IgD-negative memory B cell (primary cell): ENCODE measurements around the gene LIG1. TPM values are rescaled to one million over a fixed set of nuclear protein-coding genes. Genes with fewer than 3 reads are reported as not detected.
A peak's percentile ranks its signal among the peaks of the same experiment; 100 is the strongest.

ENCODE experiments used
- H3K27ac Mint-ChIP-seq, 3 donors: one replicate each; pipeline ENCODE4 v1.8.0; 2020 to 2022; ENCODE audit warnings: mild to moderate bottlenecking in 3 of 3, mixed read lengths in 3 of 3, moderate library complexity in 1 of 3
- H3K27me3 Mint-ChIP-seq: one replicate; pipeline ENCODE4 v1.8.0; 2021; ENCODE audit warnings: mixed read lengths
- H3K36me3 Mint-ChIP-seq: one replicate; pipeline ENCODE4 v1.8.0; 2020; ENCODE audit warnings: mild to moderate bottlenecking, mixed read lengths
- H3K4me1 Mint-ChIP-seq, 3 donors: one replicate each; pipeline ENCODE4 v1.8.0; 2020 to 2022; ENCODE audit warnings: mixed read lengths in 3 of 3, mild to moderate bottlenecking in 1 of 3
- H3K4me3 Mint-ChIP-seq, 4 donors: one replicate each; pipeline ENCODE4 v1.8.0; 2020 to 2022; ENCODE audit warnings: mild to moderate bottlenecking in 4 of 4, mixed read lengths in 4 of 4, moderate library complexity in 3 of 4
- H3K9me3 Mint-ChIP-seq, 3 donors: one replicate each; pipeline ENCODE4 v1.8.0; 2020 to 2021; ENCODE audit warnings: mixed read lengths in 3 of 3, mild to moderate bottlenecking in 1 of 3
- polyA plus RNA-seq: library from polyadenylated mRNA; unstranded; fragments of 300-500 nt; fragmentation: Illumina TruSeq; gene quantifications from one replicate; pipeline ENCODE4 v1.2.3, GENCODE V29; 2021

Gene LIG1
- polyA plus RNA-seq, 1 donor from 2014 or later = 30.1 TPM

DNA sequence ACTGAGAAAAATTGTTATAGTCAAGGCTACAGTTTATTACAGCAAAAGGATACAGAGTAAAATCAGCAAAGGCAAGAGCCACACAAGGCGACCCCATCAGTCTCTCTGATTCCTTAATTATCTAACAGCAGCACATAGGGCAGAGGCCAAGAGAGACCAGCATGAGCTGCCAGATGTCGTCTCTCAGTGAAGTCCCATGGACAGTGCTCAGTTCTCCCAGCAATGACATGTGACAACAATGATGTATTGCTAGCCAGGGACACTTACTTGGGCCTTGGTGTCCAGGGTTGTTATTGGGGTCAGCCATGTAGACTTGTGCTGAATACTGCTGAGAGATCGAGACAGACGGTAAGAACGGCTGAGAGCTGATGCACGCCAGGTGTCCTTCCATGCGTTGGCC is 22.6 kb upstream of the LIG1 start:
- Mint-ChIP-seq H3K36me3 (peaks cover 10% of the 10 kb centered on the region), H3K9me3 (no peaks in the 10 kb centered on the region), H3K4me3 (no peak overlapping the region), H3K4me1 (peaks cover 8 to 12% (median 12%) of the 10 kb centered on the region in 3 donors), H3K27ac (peak overlapping the region in 1 of 3 donors; percentile 3), H3K27me3 (no peaks in the 10 kb centered on the region)

DNA sequence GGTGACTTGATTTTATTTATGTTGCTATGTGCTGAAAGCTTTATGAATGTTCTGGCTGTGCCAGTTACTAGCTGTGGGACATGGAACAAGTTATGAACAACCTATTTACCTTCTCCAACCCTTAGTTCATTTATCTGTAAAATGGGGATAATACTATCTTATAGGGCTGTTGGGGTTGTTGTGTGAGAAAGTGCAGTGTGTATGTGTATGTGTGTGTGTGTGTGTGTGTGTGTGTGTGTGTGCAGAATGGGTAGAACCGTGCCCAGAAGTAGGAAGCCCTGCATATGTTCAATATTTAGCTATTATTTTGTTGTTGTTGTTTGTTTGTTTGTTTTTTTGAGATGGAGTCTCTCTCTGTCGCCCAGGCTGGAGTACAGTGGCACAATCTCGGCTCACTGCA is 20.7 kb upstream of the LIG1 start:
- H3K27ac Mint-ChIP-seq = peak overlapping the region in 1 of 3 donors; percentile 51
- H3K4me3 Mint-ChIP-seq = peak overlapping the region in 1 of 4 donors; percentile 14
- H3K4me1 Mint-ChIP-seq = peaks cover 16 to 22% (median 20%) of the 10 kb centered on the region in 3 donors
- H3K36me3 Mint-ChIP-seq = peaks cover 10% of the 10 kb centered on the region
- no peaks in the 10 kb centered on the region for H3K27me3 Mint-ChIP-seq
- no peaks in the 10 kb centered on the region for H3K9me3 Mint-ChIP-seq

DNA sequence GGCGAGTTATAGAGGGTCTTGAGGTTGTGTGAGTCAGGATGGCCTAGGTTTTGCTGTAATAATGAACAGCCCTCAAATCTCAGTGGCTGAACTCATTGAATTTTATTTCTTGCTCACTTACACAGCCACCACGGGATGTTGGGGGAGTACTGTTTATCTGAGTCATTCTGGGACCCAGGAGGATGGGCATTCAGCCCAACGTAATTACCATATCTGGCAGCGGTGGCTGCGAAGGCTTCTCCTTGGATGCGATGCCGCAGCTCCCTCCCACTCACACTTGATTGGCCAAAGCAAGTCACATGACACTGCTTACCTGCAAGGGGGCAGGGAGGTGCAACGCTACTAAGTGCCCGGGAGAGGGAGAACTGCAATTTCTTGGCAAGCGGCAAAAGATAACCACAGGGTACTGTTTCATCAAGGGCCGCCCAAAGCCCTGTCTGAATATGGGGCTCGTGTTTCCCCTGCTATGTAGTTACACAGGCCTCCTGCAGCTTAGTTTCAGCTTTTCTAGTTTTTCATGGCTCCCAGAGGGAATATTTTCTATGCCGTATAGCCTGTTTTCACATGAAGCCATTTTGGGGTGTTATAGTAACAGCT is 20.2 kb upstream of the LIG1 start:
- Mint-ChIP-seq H3K27ac (peak overlapping the region in 1 of 3 donors; percentile 51), H3K4me1 (peaks cover 19 to 26% (median 25%) of the 10 kb centered on the region in 3 donors), H3K9me3 (no peaks in the 10 kb centered on the region), H3K36me3 (peaks cover 10% of the 10 kb centered on the region), H3K27me3 (no peaks in the 10 kb centered on the region), H3K4me3 (peak overlapping the region in 1 of 4 donors; percentile 14)

DNA sequence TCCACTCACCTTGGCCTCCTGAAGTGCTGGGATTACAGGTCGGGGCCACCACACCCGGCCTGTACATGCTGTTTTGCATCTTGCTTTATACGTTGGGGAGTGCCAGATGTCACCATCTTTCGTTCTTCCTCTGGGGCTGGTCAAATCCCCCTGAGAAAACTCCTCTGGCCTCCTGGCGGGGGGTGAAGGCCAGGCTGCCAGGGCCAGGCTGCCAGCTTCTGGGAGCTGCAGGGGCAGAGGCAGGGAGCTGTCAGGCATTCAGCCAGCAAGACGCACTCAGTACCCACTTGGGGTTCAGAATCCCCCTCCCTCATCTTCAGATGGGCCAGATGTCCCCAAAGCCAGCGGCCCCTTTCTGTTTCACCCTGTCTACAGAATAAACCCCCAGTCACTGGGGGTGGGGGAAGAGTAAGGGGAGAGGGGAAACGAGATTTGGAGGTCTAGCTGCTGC is 16.4 kb upstream of the LIG1 start:
- peak overlapping the region; percentile 35 to 95 (median 81) for H3K27ac Mint-ChIP-seq
- peak overlapping the region; percentile 21 to 89 (median 60) for H3K4me3 Mint-ChIP-seq
- no peaks in the 10 kb centered on the region for H3K27me3 Mint-ChIP-seq

DNA sequence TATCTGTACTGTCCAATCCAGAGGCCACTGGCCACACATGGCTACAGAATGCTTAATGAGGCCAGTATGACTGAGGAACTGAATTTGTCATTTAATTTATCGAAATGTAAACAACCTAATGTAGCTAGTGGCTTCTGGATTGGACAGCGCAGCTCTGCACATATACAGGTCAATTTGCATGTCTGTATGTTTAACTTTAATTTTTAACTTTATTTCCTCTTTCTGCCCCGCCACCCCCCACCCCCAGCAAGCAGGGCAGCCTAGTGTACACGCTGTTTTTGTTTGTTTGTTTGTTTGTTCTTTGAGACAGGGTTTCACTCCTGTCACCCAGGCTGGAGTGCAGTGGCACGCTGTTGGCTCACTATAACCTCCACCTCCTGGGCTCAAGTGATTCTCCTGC is 15.9 kb upstream of the LIG1 start:
- Mint-ChIP-seq H3K27ac (peak overlapping the region; percentile 35 to 95 (median 81)), H3K9me3 (peaks cover 0 to 7% (median 4%) of the 10 kb centered on the region in 3 donors), H3K4me3 (peak overlapping the region; percentile 21 to 89 (median 60)), H3K4me1 (peaks cover 16 to 23% (median 21%) of the 10 kb centered on the region in 3 donors), H3K36me3 (peaks cover 9% of the 10 kb centered on the region), H3K27me3 (no peaks in the 10 kb centered on the region)

More for the DNA sequence above, 16.4 kb upstream of the LIG1 start:
- Mint-ChIP-seq H3K4me1 (peaks cover 16 to 23% (median 21%) of the 10 kb centered on the region in 3 donors), H3K9me3 (peaks cover 0 to 3% (median 0%) of the 10 kb centered on the region in 3 donors), H3K36me3 (peaks cover 9% of the 10 kb centered on the region)

DNA sequence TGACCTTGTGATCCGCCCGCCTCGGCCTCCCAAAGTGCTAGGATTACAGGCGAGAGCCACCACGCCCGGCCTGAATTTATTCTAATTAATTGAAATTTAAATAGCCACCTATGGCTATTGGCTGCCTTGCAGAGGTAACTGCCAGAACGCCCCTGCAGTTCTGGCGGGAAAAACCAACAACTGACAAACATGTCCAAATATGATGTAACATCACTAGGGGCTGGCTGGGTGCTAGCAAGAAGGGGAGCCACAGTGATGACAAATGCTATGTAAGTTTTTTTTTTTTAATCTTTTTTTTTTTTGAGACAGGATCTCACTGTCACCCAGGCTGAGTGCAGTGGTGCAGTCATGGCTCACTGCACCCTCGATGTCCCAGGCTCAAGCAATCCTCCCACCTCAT is 13.2 kb upstream of the LIG1 start:
- Mint-ChIP-seq H3K27me3 (no peaks in the 10 kb centered on the region), H3K4me1 (peaks cover 13 to 21% (median 15%) of the 10 kb centered on the region in 3 donors), H3K4me3 (no peak overlapping the region), H3K36me3 (peaks cover 4% of the 10 kb centered on the region), H3K9me3 (peaks cover 0 to 7% (median 4%) of the 10 kb centered on the region in 3 donors), H3K27ac (no peak overlapping the region)

DNA sequence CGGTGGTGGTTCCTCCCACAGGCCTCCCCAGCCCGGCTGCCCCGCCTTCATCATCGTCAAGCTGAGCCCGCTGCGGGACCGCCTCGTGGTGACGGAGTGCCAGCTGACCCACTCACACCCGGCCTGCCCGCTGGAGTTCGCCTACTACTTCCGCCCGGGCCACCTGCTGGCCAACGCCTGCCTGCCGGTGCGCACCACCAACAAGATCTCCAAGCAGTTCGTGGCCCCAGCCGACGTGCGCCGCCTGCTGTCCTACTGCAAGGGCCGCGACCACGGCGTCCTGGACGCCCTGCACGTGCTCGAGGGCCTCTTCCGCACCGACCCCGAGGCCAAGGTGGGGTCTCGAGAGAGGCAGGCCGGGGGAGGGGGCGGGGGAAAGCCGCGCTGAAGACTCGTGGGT is 12.3 kb upstream of the LIG1 start:
- Mint-ChIP-seq H3K36me3 (peaks cover 2% of the 10 kb centered on the region), H3K9me3 (peaks cover 0 to 7% (median 4%) of the 10 kb centered on the region in 3 donors), H3K4me3 (no peak overlapping the region), H3K4me1 (peaks cover 13 to 19% (median 15%) of the 10 kb centered on the region in 3 donors), H3K27me3 (no peaks in the 10 kb centered on the region), H3K27ac (no peak overlapping the region)

DNA sequence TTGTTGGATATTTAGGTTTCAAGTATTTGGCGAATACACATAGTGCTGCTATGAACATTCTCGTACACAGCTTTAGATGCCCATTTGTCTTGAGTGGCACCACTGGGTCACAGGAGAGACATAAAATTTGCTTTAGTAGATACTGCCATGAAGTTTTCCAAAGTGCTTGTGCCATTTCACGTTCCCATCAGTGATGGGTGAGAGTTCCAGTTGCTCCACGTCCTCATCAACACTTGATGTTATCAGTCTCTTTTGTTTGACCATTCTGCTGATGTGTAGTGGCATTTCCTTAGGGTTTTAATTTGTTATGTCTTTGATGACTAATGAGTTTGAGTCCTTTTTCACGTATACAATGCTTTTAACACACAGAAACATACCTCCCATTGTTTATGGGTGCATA is 11.4 kb upstream of the LIG1 start:
- no peak overlapping the region for H3K27ac Mint-ChIP-seq
- peaks cover 0 to 7% (median 4%) of the 10 kb centered on the region in 3 donors for H3K9me3 Mint-ChIP-seq
- peaks cover 4% of the 10 kb centered on the region for H3K36me3 Mint-ChIP-seq
- H3K27me3 Mint-ChIP-seq = no peaks in the 10 kb centered on the region
- H3K4me3 Mint-ChIP-seq = no peak overlapping the region
- H3K4me1 Mint-ChIP-seq = peaks cover 11 to 15% (median 13%) of the 10 kb centered on the region in 3 donors

DNA sequence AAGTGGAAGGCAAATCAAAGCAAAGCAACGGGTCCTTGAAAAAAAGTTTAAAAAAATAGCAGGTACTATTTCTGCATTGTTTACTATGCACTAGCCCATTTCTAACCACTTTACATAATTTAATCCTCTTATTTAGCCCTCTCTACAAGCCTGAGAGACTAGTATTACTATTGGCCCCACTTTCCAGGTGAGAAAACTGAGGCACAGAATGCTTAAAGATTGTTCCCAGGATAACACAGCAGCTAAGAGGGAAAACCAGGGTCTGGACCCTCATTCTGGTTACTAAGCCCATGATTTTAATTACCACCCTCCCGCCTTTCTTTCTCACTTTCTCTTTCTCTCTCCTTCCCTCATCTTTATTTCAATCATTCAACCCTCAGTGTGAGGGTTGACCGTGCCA is 6.1 kb upstream of the LIG1 start:
- Mint-ChIP-seq H3K9me3 (peaks cover 0 to 1% (median under 1%) of the 10 kb centered on the region in 3 donors), H3K27ac (peak overlapping the region in 1 of 3 donors; percentile 56), H3K36me3 (peaks cover 3% of the 10 kb centered on the region), H3K27me3 (no peaks in the 10 kb centered on the region), H3K4me3 (peak overlapping the region in 1 of 4 donors; percentile 13), H3K4me1 (peaks cover 2 to 9% (median 6%) of the 10 kb centered on the region in 3 donors)

DNA sequence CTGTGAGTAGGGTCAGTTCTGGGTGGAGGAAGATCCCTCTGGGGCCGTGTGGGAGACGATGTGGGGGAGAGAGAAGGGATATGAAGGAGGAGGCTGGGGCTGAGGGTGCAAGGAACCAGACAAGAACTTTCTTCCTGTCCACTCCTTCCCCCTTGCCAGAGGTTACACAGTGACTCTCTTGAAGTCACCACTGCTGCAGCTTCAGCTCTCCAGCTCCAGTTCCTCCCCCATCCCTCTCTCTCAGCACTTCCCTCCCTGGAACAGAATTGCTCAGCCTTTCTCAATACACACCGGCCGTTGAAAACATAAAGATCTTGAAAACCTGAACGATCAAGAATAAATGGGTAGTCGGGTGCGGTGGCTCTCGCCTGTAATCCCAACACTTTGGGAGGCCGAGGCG is 5.4 kb upstream of the LIG1 start:
- Mint-ChIP-seq H3K36me3 (peaks cover 3% of the 10 kb centered on the region), H3K4me1 (peaks cover 6 to 12% (median 11%) of the 10 kb centered on the region in 3 donors), H3K9me3 (no peaks in the 10 kb centered on the region), H3K27ac (no peak overlapping the region), H3K4me3 (peak overlapping the region in 1 of 4 donors; percentile 27), H3K27me3 (no peaks in the 10 kb centered on the region)

DNA sequence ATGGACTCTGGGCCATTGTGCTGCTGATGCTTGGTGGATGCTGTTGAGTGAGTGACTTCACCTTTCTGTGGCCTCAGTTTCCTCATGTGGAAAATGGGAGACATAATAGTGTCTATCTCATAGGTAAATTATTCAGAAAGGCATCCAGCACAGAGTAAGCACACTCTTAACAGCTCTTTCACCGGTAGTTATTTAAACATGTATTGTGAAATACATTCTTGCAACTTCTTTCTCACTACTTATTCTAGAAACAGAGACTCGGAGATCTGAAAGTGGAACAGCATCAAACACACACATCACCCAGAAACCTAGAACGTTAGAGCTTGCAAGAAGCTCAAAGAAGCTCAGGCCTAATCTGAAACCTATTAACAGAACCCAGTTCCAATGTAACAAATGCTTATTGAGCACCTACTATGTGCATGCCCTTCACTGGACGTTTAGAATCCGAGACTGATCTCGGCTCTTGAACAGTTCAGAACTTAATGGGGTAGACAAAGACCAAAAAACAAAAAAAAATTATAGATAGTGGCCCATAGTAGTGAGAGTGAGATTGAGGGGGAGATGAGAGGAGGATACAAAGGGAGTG is 4.4 kb upstream of the LIG1 start:
- no peaks in the 10 kb centered on the region for H3K9me3 Mint-ChIP-seq
- peak overlapping the region in 2 of 3 donors; percentile 44 to 82 for H3K27ac Mint-ChIP-seq
- H3K4me1 Mint-ChIP-seq = peaks cover 6 to 12% (median 11%) of the 10 kb centered on the region in 3 donors
- H3K4me3 Mint-ChIP-seq = peak overlapping the region in 1 of 4 donors; percentile 28
- H3K27me3 Mint-ChIP-seq = no peaks in the 10 kb centered on the region
- peaks cover 3% of the 10 kb centered on the region for H3K36me3 Mint-ChIP-seq

DNA sequence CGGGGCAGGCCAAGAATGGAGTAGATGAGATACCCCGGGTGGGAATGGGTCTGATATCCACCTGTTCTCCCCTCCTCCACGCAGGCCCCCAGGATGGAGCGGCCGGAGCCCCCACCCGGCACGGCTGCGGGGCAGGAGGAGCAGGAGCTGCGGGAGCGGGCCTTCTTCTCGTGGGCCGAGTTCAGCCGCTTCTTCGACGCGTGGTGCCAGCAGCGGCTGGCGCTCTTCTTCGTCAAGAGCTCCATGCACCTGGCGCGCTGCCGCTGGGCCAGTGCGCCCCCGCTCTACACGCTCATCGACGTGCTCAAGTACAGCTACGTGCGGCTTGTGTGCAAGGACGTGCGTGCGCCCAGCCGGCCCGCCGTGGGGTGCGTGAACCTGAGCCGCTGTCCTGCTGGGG is 1.6 kb upstream of the LIG1 start:
- peak overlapping the region in 1 of 3 donors; percentile 46 for H3K27ac Mint-ChIP-seq
- peak overlapping the region in 3 of 4 donors; percentile 88 to 98 (median 96) for H3K4me3 Mint-ChIP-seq
- peaks cover 2% of the 10 kb centered on the region for H3K36me3 Mint-ChIP-seq
- H3K27me3 Mint-ChIP-seq = no peaks in the 10 kb centered on the region
- H3K4me1 Mint-ChIP-seq = peaks cover 12 to 18% (median 17%) of the 10 kb centered on the region in 3 donors
- no peaks in the 10 kb centered on the region for H3K9me3 Mint-ChIP-seq

DNA sequence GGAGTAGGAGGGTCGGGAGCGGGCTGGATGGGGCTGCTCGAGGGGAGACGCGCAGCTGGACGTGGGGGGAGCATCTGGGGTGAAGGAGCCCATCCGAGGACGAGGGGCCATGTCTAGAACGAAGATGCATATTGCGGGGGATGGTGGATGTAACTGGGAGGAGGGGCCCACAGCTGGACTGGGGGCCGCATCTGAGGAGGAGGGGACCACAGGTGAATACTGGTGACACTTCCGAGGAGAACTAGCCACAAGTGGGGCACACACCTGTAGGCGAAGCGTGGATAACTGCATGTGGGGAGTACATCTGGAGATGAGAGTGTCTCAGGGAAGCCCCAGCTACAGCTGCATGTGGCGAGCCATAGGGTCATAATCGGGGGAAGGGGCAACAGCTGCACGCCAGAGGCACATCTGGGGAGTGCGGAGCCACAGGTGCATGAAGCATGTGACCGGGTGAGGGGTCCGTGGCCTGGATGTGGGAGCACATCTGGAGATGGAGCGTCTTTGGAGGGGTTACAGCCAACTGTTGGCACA is 738 bp upstream of the LIG1 start:
- Mint-ChIP-seq H3K9me3 (no peaks in the 10 kb centered on the region), H3K27me3 (no peaks in the 10 kb centered on the region), H3K27ac (peak overlapping the region; percentile 46 to 94 (median 84)), H3K4me3 (peak overlapping the region; percentile 88 to 98 (median 97)), H3K4me1 (peaks cover 12 to 20% (median 17%) of the 10 kb centered on the region in 3 donors), H3K36me3 (peaks cover 2% of the 10 kb centered on the region)

DNA sequence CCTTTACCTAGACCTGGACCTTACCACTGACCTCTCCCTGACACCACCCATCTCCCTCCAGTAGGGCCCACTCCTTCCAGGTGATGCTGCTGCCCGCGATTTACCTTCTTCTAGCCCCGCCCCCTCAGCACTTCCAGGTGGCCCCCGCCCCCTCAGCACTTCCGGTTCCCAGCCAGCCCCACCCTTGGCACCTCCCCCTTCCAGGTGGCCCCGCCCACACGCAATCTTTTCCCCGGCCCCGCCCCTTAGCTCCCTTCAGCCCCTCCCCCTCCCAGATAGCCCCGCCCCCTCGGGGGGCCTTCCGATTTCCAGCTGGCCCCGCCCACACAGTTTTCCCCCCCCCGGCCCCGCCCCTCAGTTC is 586 bp downstream of the LIG1 start:
- no peaks in the 10 kb centered on the region for H3K27me3 Mint-ChIP-seq
- peaks cover 12 to 17% (median 16%) of the 10 kb centered on the region in 3 donors for H3K4me1 Mint-ChIP-seq
- H3K9me3 Mint-ChIP-seq = no peaks in the 10 kb centered on the region
- peak overlapping the region; percentile 88 to 98 (median 97) for H3K4me3 Mint-ChIP-seq
- H3K27ac Mint-ChIP-seq = peak overlapping the region; percentile 84 to 99 (median 94)
- no peaks in the 10 kb centered on the region for H3K36me3 Mint-ChIP-seq

DNA sequence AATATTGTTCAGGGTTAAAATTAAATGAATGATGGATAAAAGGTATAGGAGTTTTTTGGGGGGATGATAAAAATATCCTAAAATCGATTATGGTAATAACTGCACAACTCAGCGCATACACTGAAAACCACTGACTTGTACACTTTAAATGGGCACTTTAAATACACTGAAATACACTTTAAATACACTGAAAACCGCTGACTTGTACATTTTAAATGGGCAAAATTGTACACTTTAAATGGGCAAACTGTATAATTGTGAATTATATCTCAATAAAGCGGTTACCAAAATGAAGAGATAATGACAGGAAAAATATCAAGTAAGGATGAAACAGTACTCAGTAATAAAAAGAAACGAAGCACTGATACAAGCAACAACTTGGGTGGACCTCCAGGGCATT is 1.5 kb downstream of the LIG1 start:
- peaks cover 12 to 17% (median 12%) of the 10 kb centered on the region in 3 donors for H3K4me1 Mint-ChIP-seq
- peak overlapping the region in 3 of 4 donors; percentile 52 to 98 (median 88) for H3K4me3 Mint-ChIP-seq
- H3K36me3 Mint-ChIP-seq = no peaks in the 10 kb centered on the region
- H3K27ac Mint-ChIP-seq = peak overlapping the region; percentile 84 to 94 (median 93)
- no peaks in the 10 kb centered on the region for H3K27me3 Mint-ChIP-seq
- H3K9me3 Mint-ChIP-seq = no peaks in the 10 kb centered on the region
